DND-41 (cell line): ENCODE measurements around the gene LAMTOR5.

Experiments used
- ATAC-seq: fragments of 200-7000 bp; cut with Tn5 transposase; 3 replicates; pipeline ENCODE4 v1.9.1; 2021; ENCODE audit warnings: low read depth; ENCODE audit not compliant: insufficient read depth
- DNase-seq: peaks from one replicate; pipeline ENCODE4 v3.0.0-alpha.2; 2020
- H2AFZ ChIP-seq: 2 replicates; pipeline ENCODE4 v1.6.0; 2012; ENCODE audit warnings: low read depth, low read length
- H3K27ac ChIP-seq: 2 replicates; pipeline ENCODE4 v1.5.1; 2012; ENCODE audit warnings: low read length, inconsistent platforms
- H3K27me3 ChIP-seq: fragments of 200-600 bp; sonication (generic); 2 replicates; pipeline ENCODE4 v1.6.0; 2012; ENCODE audit warnings: low read length, mild to moderate bottlenecking, inconsistent platforms; ENCODE audit not compliant: insufficient read depth, poor library complexity
- H3K36me3 ChIP-seq: 2 replicates; pipeline ENCODE4 v1.5.1; 2012; ENCODE audit warnings: low read length, inconsistent platforms; ENCODE audit not compliant: insufficient read depth
- H3K4me1 ChIP-seq: 2 replicates; pipeline ENCODE4 v1.5.1; 2012; ENCODE audit warnings: mild to moderate bottlenecking, low read length; ENCODE audit not compliant: insufficient read depth
- H3K4me2 ChIP-seq: 2 replicates; pipeline ENCODE4 v1.6.0; 2012; ENCODE audit warnings: mild to moderate bottlenecking, moderate library complexity, low read length, inconsistent platforms; ENCODE audit not compliant: insufficient read depth
- H3K4me3 ChIP-seq, 2 experiments: fragments of 200-600 bp in 1 of 2; shearing (Covaris generic) in 1 of 2; 2 replicates each; pipeline ENCODE4 v1.5.1; 2012 to 2016; ENCODE audit warnings: inconsistent platforms in 2 of 2, low read length in 2 of 2, mild to moderate bottlenecking in 2 of 2, low read depth in 1 of 2, moderate library complexity in 1 of 2
- H3K79me2 ChIP-seq: 2 replicates; pipeline ENCODE4 v1.6.0; 2012; ENCODE audit warnings: low read length, inconsistent platforms; ENCODE audit not compliant: insufficient read depth
- H3K9ac ChIP-seq: 2 replicates; pipeline ENCODE4 v1.6.0; 2012; ENCODE audit warnings: low read depth, mild to moderate bottlenecking, inconsistent platforms, low read length, moderate library complexity
- H3K9me3 ChIP-seq: 2 replicates; pipeline ENCODE4 v1.5.1; 2012; ENCODE audit warnings: low read length, moderate library complexity, mild to moderate bottlenecking, inconsistent platforms; ENCODE audit not compliant: insufficient read depth, severe bottlenecking
- H4K20me1 ChIP-seq: 2 replicates; pipeline ENCODE4 v1.6.0; 2012; ENCODE audit warnings: low read length; ENCODE audit not compliant: insufficient read depth
- EZH2 ChIP-seq: IDR thresholded peaks from 3 replicates; pipeline ENCODE4 v1.6.1; 2012; ENCODE audit warnings: borderline replicate concordance, low read depth, mild to moderate bottlenecking, moderate library complexity, low read length, inconsistent platforms; ENCODE audit not compliant: severe bottlenecking
- TF ChIP-seq, protein P1 (sequence below): IDR thresholded peaks from 2 replicates; pipeline ENCODE4 v1.5.1; 2012; ENCODE audit warnings: borderline replicate concordance, low read length, moderate library complexity, mild to moderate bottlenecking; ENCODE audit not compliant: poor library complexity, severe bottlenecking; ENCODE audit errors: extremely low read depth

The LAMTOR5 gene

GRCh38 chr1:110454328-110454727, 46.8 kb upstream of the LAMTOR5 start:
- peaks cover 48% of the 10 kb centered on the region for H3K27me3 ChIP-seq
- H3K9ac ChIP-seq = no peak overlapping the region
- no peak overlapping the region for H2AFZ ChIP-seq
- H4K20me1 ChIP-seq = peaks cover 5% of the 10 kb centered on the region; the same call in 1 of the 2 replicates
- H3K4me3 ChIP-seq = no peak overlapping the region
- ATAC-seq = no peak
- TF ChIP-seq, protein P1, sequence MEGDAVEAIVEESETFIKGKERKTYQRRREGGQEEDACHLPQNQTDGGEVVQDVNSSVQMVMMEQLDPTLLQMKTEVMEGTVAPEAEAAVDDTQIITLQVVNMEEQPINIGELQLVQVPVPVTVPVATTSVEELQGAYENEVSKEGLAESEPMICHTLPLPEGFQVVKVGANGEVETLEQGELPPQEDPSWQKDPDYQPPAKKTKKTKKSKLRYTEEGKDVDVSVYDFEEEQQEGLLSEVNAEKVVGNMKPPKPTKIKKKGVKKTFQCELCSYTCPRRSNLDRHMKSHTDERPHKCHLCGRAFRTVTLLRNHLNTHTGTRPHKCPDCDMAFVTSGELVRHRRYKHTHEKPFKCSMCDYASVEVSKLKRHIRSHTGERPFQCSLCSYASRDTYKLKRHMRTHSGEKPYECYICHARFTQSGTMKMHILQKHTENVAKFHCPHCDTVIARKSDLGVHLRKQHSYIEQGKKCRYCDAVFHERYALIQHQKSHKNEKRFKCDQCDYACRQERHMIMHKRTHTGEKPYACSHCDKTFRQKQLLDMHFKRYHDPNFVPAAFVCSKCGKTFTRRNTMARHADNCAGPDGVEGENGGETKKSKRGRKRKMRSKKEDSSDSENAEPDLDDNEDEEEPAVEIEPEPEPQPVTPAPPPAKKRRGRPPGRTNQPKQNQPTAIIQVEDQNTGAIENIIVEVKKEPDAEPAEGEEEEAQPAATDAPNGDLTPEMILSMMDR = no peak
- TF ChIP-seq EZH2 = no peak
- no peak for DNase-seq
- no peaks in the 10 kb centered on the region for H3K9me3 ChIP-seq
- no peaks in the 10 kb centered on the region for H3K4me1 ChIP-seq
- H3K4me2 ChIP-seq = no peak overlapping the region
- H3K36me3 ChIP-seq = no peaks in the 10 kb centered on the region
- H3K27ac ChIP-seq = no peak overlapping the region
- H3K79me2 ChIP-seq = no peaks in the 10 kb centered on the region

DNA sequence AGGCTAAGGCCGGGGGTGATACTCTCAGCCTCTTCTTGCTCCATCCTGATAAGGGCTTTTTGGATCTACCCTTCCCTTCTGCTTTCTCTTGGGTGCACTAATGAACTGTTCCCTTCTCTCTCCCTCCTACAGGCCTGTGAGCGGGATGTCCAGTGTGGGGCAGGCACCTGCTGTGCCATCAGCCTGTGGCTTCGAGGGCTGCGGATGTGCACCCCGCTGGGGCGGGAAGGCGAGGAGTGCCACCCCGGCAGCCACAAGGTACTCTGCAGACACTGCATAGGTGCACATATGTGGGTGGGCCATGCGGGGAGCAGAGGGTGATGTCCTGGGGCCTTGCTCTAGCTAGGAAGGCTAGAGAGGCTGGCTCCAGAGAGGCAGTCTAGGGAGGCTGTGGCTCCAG, 46.3 kb upstream of the LAMTOR5 start:
- TF ChIP-seq, protein P1 = no peak
- no peak for TF ChIP-seq EZH2
- Histone ChIP-seq H3K4me2 (no peak overlapping the region), H3K4me3 (no peak overlapping the region), H2AFZ (no peak overlapping the region), H4K20me1 (peaks cover 5% of the 10 kb centered on the region; the same call in 1 of the 2 replicates), H3K4me1 (no peaks in the 10 kb centered on the region), H3K27me3 (peaks cover 50% of the 10 kb centered on the region), H3K9ac (no peak overlapping the region), H3K27ac (no peak overlapping the region), H3K9me3 (no peaks in the 10 kb centered on the region), H3K79me2 (no peaks in the 10 kb centered on the region), H3K36me3 (no peaks in the 10 kb centered on the region)
- ATAC-seq (no peak), DNase-seq (no peak)

DNA sequence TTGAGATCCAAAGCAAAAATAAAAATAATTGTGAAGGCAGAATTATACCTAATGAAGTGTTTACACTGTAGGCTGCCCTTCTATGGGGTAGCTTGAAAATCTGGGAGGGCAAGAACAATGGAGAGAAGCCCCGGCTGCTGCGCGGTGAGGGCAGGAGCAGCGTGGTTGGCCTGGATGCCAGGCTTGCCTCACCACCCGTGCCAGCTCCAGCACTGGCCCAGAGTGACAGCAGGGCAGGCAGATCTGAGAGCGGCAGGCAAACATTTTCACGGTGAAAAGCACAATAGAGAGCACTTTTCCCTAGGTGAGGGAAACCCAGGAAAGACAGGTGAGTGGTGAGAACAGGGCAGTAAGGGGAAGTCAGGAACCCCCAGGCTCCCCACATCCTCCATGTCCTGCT, 44.8 kb upstream of the LAMTOR5 start:
- Histone ChIP-seq H3K4me1 (no peaks in the 10 kb centered on the region), H3K4me3 (no peak overlapping the region), H3K27ac (no peak overlapping the region), H3K79me2 (no peaks in the 10 kb centered on the region), H2AFZ (no peak overlapping the region), H3K4me2 (no peak overlapping the region), H4K20me1 (peaks cover 5% of the 10 kb centered on the region; the same call in 1 of the 2 replicates), H3K9ac (no peak overlapping the region), H3K36me3 (no peaks in the 10 kb centered on the region), H3K27me3 (peaks cover 60% of the 10 kb centered on the region), H3K9me3 (no peaks in the 10 kb centered on the region)
- no peak for TF ChIP-seq EZH2
- TF ChIP-seq, protein P1 = no peak
- ATAC-seq = no peak
- DNase-seq = no peak

GRCh38 chr1:110450929-110451328, 43.4 kb upstream of the LAMTOR5 start, which contains the start of gene PROK1:
Gene PROK1, plus strand, starts transcription at chr1:110451149. Its CDS starts 68 bp downstream, at chr1:110451217.
- no peaks in the 10 kb centered on the region for H3K4me1 ChIP-seq
- H3K27me3 ChIP-seq = peaks cover 69% of the 10 kb centered on the region
- H3K4me3 ChIP-seq = no peak within 1 kb of the TSS
- H4K20me1 ChIP-seq = peaks cover 5% of the 10 kb centered on the region; the same call in 1 of the 2 replicates
- no peaks in the 10 kb centered on the region for H3K36me3 ChIP-seq
- DNase-seq = no peak
- no peak for TF ChIP-seq EZH2
- TF ChIP-seq, protein P1 = no peak
- H3K4me2 ChIP-seq = no peak within 1 kb of the TSS
- H2AFZ ChIP-seq = no peak within 1 kb of the TSS
- H3K9me3 ChIP-seq = no peaks in the 10 kb centered on the region
- ATAC-seq = no peak
- no peak within 1 kb of the TSS for H3K27ac ChIP-seq
- no peaks in the 10 kb centered on the region for H3K79me2 ChIP-seq
- no peak within 1 kb of the TSS for H3K9ac ChIP-seq
